ENCODE data around the gene CREBL2. TPM values are rescaled to one million over a fixed set of nuclear protein-coding genes. Genes with fewer than 3 reads are reported as not detected.

The CREBL2 gene, protein sequence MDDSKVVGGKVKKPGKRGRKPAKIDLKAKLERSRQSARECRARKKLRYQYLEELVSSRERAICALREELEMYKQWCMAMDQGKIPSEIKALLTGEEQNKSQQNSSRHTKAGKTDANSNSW
- 7.9 and 8.0 TPM in 2 replicates for polyA plus RNA-seq (2013)

- Histone ChIP-seq H3K36me3 (ENCODE audit: control insufficient read depth in 1 of 2, insufficient read depth in 2 of 2, low read length in 2 of 2) (no peaks in the 10 kb centered on the region), H4K12ac (ENCODE audit: low read depth, low read length) (peak within 1 kb of the TSS; percentile 89), H3K4me3 (ENCODE audit: low read depth, low read length) (peak within 1 kb of the TSS; percentile 79), H4K91ac (ENCODE audit: low read depth, low read length) (peak within 1 kb of the TSS; percentile 93), H4K8ac (ENCODE audit: low read depth, low read length) (peak within 1 kb of the TSS; percentile 97), H3K23ac (ENCODE audit: low read length) (no peak within 1 kb of the TSS), H3K9ac (ENCODE audit: low read length) (peak within 1 kb of the TSS; percentile 78), H3K79me2 (ENCODE audit: control insufficient read depth, insufficient read depth, low read length, poor library complexity) (peaks cover 5% of the 10 kb centered on the region), H2BK12ac (ENCODE audit: low read length) (peak within 1 kb of the TSS; percentile 18), H3K79me1 (ENCODE audit: low read length) (peaks cover 7% of the 10 kb centered on the region), H3K4me2 (ENCODE audit: low read length) (peak within 1 kb of the TSS; percentile 91), H3K27me3 (ENCODE audit: insufficient read depth, low read length) (no peaks in the 10 kb centered on the region), H2BK5ac (ENCODE audit: low read depth, low read length, poor library complexity) (peak within 1 kb of the TSS; percentile 90), H3K9me3 (ENCODE audit: insufficient read depth, low read depth, low read length) (no peaks in the 10 kb centered on the region), H3K4me1 (ENCODE audit: control insufficient read depth in 1 of 2, insufficient read depth in 2 of 2, low read length in 2 of 2) (peaks cover 0 to 4% of the 10 kb centered on the region in 2 experiments), H3K4ac (ENCODE audit: low read depth, low read length) (peak within 1 kb of the TSS; percentile 73), H3K27ac (ENCODE audit: low read depth, low read length) (peak within 1 kb of the TSS; percentile 91), H2AFZ (ENCODE audit: insufficient read depth, low read length, poor library complexity) (peak within 1 kb of the TSS; percentile 92), H2AK5ac (ENCODE audit: low read length) (no peak within 1 kb of the TSS), H3K18ac (ENCODE audit: low read length) (peak within 1 kb of the TSS; percentile 93), H3K14ac (ENCODE audit: low read length) (peak within 1 kb of the TSS; percentile 96), H2BK120ac (ENCODE audit: insufficient read depth, low read length, poor library complexity) (peak within 1 kb of the TSS; percentile 90)
- WGBS (ENCODE audit: extremely low coverage, insufficient coverage, insufficient read length): no CpG with 5 or more reads among the region's 51 CpGs
- peak; percentile 94 to 95 for DNase-seq
Observed at GRCh38 chr12:12611512-12612306, at the start of gene CREBL2. Gene CREBL2 (plus strand): TSS chr12:12611876. CDS start chr12:12612173, 297 bp downstream.

DNA sequence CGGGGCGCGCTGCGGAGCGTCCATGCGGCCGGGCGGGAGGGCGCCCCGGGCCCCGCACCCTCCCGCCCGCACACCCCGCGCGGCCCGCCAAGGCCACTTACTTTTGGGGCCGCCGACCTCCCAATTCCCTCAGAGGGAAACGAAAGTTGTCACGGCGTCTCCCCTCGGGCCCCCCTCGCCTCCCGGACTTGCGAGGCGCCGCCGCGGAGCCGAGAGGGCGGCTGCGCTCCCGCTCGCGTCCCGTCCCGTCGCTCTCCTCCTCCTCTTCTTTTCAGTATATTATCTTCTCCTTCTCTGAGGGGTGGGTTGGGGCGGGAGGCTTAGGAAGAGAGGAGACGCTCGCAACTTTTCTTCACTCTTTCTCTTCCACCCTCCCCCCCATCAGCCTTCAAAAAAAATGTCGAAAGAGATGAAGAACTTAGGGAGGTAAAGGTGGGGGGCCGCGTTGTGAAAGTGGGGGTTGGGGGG lies 49.6 kb upstream of the CREBL2 start:
- Histone ChIP-seq H2AFZ (ENCODE audit: insufficient read depth, low read length, poor library complexity) (peak overlapping the region; percentile 61), H3K79me1 (ENCODE audit: low read length) (peaks cover 11% of the 10 kb centered on the region), H2BK5ac (ENCODE audit: low read depth, low read length, poor library complexity) (peak overlapping the region; percentile 97), H3K4ac (ENCODE audit: low read depth, low read length) (peak overlapping the region; percentile 91), H3K9me3 (ENCODE audit: insufficient read depth, low read depth, low read length) (no peaks in the 10 kb centered on the region), H2AK5ac (ENCODE audit: low read length) (peak overlapping the region; percentile 35), H3K4me3 (ENCODE audit: low read depth, low read length) (peak overlapping the region; percentile 84), H3K4me2 (ENCODE audit: low read length) (peak overlapping the region; percentile 62), H4K12ac (ENCODE audit: low read depth, low read length) (peak overlapping the region; percentile 89), H3K23ac (ENCODE audit: low read length) (no peak overlapping the region), H2BK12ac (ENCODE audit: low read length) (no peak overlapping the region), H3K14ac (ENCODE audit: low read length) (peak overlapping the region; percentile 96), H2BK120ac (ENCODE audit: insufficient read depth, low read length, poor library complexity) (peak overlapping the region; percentile 80), H3K27ac (ENCODE audit: low read depth, low read length) (peak overlapping the region; percentile 90), H3K27me3 (ENCODE audit: insufficient read depth, low read length) (no peaks in the 10 kb centered on the region), H3K9ac (ENCODE audit: low read length) (peak overlapping the region; percentile 79), H4K91ac (ENCODE audit: low read depth, low read length) (peak overlapping the region; percentile 90), H3K36me3 (ENCODE audit: control insufficient read depth in 1 of 2, insufficient read depth in 2 of 2, low read length in 2 of 2) (no peaks in the 10 kb centered on the region), H3K18ac (ENCODE audit: low read length) (peak overlapping the region; percentile 94), H3K4me1 (ENCODE audit: control insufficient read depth in 1 of 2, insufficient read depth in 2 of 2, low read length in 2 of 2) (no peaks in the 10 kb centered on the region), H4K8ac (ENCODE audit: low read depth, low read length) (peak overlapping the region; percentile 68), H3K79me2 (ENCODE audit: control insufficient read depth, insufficient read depth, low read length, poor library complexity) (peaks cover 11% of the 10 kb centered on the region)
- DNase-seq: peak in 1 of 2 donors; percentile 45
- no CpG with 5 or more reads among the region's 45 CpGs for WGBS (ENCODE audit: extremely low coverage, insufficient coverage, insufficient read length)

DNA sequence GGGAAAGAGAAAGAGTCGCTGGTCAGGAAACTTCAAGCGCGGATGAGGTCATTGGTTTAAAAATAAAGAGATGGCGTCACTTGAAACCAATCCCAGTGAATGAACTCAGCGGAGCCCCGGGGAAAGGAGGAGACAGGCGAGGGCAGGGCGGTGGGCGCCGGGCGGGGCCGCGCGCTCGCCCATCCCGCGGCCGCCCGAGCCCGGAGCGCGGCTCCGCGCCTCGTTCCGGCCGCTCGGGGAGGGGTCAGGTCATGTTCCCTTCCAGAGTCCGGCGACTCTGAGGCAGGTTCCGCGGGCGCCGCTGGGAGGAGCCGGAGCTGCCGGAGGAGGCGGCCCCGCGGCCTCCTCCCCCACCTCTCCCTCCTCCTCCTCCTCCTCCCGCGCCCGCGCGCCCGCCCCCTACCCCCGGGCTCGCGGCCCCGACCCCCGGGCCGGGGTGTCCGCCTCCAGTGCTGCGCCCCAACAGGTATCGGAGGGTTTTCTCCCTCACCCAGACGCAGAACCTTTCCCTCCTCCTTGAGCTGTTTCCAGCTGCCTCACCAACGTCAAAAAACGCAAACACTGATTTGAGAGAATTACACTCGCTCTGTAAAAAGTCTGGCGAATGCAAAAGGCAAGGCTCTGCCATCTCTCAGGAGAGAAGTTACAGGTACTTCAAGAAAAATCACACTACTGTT lies 49.0 kb upstream of the CREBL2 start, which contains the start of gene DUSP16:
DUSP16 (minus strand) TSS at position 279 of the 677 bp plus-strand sequence. CDS start 41,765 bp downstream, outside the sequence.
- Histone ChIP-seq H2BK120ac (ENCODE audit: insufficient read depth, low read length, poor library complexity) (peak within 1 kb of the TSS; percentile 93), H4K91ac (ENCODE audit: low read depth, low read length) (peak within 1 kb of the TSS; percentile 90), H3K79me2 (ENCODE audit: control insufficient read depth, insufficient read depth, low read length, poor library complexity) (peaks cover 11% of the 10 kb centered on the region), H2BK5ac (ENCODE audit: low read depth, low read length, poor library complexity) (peak within 1 kb of the TSS; percentile 97), H3K4me2 (ENCODE audit: low read length) (peak within 1 kb of the TSS; percentile 83), H2AK5ac (ENCODE audit: low read length) (peak within 1 kb of the TSS; percentile 35), H3K9me3 (ENCODE audit: insufficient read depth, low read depth, low read length) (no peaks in the 10 kb centered on the region), H3K9ac (ENCODE audit: low read length) (peak within 1 kb of the TSS; percentile 79), H3K27ac (ENCODE audit: low read depth, low read length) (peak within 1 kb of the TSS; percentile 95), H3K27me3 (ENCODE audit: insufficient read depth, low read length) (no peaks in the 10 kb centered on the region), H2BK12ac (ENCODE audit: low read length) (peak within 1 kb of the TSS; percentile 98), H3K79me1 (ENCODE audit: low read length) (peaks cover 11% of the 10 kb centered on the region), H3K4me1 (ENCODE audit: control insufficient read depth in 1 of 2, insufficient read depth in 2 of 2, low read length in 2 of 2) (no peaks in the 10 kb centered on the region), H3K4ac (ENCODE audit: low read depth, low read length) (peak within 1 kb of the TSS; percentile 91), H3K36me3 (ENCODE audit: control insufficient read depth in 1 of 2, insufficient read depth in 2 of 2, low read length in 2 of 2) (no peaks in the 10 kb centered on the region), H4K8ac (ENCODE audit: low read depth, low read length) (peak within 1 kb of the TSS; percentile 91), H4K12ac (ENCODE audit: low read depth, low read length) (peak within 1 kb of the TSS; percentile 91), H3K18ac (ENCODE audit: low read length) (peak within 1 kb of the TSS; percentile 97), H3K14ac (ENCODE audit: low read length) (peak within 1 kb of the TSS; percentile 96), H3K23ac (ENCODE audit: low read length) (no peak within 1 kb of the TSS), H3K4me3 (ENCODE audit: low read depth, low read length) (peak within 1 kb of the TSS; percentile 84), H2AFZ (ENCODE audit: insufficient read depth, low read length, poor library complexity) (peak within 1 kb of the TSS; percentile 87)
- peak; percentile 92 to 96 for DNase-seq
- no CpG with 5 or more reads among the region's 59 CpGs for WGBS (ENCODE audit: extremely low coverage, insufficient coverage, insufficient read length)

DNA sequence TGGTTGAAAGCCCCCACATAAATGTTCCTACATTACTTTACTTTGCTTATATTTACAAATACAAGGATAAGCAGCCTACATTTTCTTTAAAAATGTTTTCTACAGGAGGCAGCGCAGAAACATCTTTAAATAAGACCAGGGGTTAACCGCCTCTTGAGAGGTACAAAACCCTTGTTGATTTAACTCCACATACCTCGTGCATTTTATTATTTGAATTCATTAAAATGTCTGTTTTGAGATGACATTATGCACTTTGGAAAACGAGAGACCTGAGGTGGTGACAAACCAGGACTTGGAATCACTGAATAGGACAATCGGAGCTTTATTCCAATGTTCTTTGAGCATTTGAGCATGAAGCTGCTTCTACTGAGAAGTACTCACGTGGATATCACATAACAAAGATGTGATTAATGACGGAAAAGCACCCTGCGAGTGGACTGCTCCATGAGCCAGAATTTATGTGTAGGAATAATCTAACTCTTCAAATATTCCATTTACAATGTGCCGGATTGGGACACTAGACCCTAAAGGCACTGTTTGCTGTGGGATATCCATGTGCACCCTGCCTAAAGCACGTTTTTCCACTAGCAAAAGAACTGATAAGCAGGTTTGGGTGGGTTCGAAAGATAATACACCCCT lies 48.3 kb upstream of the CREBL2 start:
- H3K4me3 ChIP-seq (ENCODE audit: low read depth, low read length): no peak overlapping the region
- no peak overlapping the region for H4K12ac ChIP-seq (ENCODE audit: low read depth, low read length)
- no peak overlapping the region for H3K4ac ChIP-seq (ENCODE audit: low read depth, low read length)
- H4K91ac ChIP-seq (ENCODE audit: low read depth, low read length): no peak overlapping the region
- peak overlapping the region; percentile 91 for H4K8ac ChIP-seq (ENCODE audit: low read depth, low read length)
- H3K79me1 ChIP-seq (ENCODE audit: low read length): peaks cover 11% of the 10 kb centered on the region
- H3K4me1 ChIP-seq (ENCODE audit: control insufficient read depth in 1 of 2, insufficient read depth in 2 of 2, low read length in 2 of 2): no peaks in the 10 kb centered on the region
- DNase-seq: peak in 1 of 2 donors; percentile 20
- no peak overlapping the region for H2BK5ac ChIP-seq (ENCODE audit: low read depth, low read length, poor library complexity)
- H3K18ac ChIP-seq (ENCODE audit: low read length): no peak overlapping the region
- no peak overlapping the region for H2BK12ac ChIP-seq (ENCODE audit: low read length)
- no peak overlapping the region for H3K23ac ChIP-seq (ENCODE audit: low read length)
- no peaks in the 10 kb centered on the region for H3K27me3 ChIP-seq (ENCODE audit: insufficient read depth, low read length)
- H2AFZ ChIP-seq (ENCODE audit: insufficient read depth, low read length, poor library complexity): no peak overlapping the region
- peak overlapping the region; percentile 95 for H3K27ac ChIP-seq (ENCODE audit: low read depth, low read length)
- no peak overlapping the region for H2BK120ac ChIP-seq (ENCODE audit: insufficient read depth, low read length, poor library complexity)
- H3K36me3 ChIP-seq (ENCODE audit: control insufficient read depth in 1 of 2, insufficient read depth in 2 of 2, low read length in 2 of 2): no peaks in the 10 kb centered on the region
- H3K79me2 ChIP-seq (ENCODE audit: control insufficient read depth, insufficient read depth, low read length, poor library complexity): peaks cover 11% of the 10 kb centered on the region
- WGBS (ENCODE audit: extremely low coverage, insufficient coverage, insufficient read length): no CpG with 5 or more reads among the region's 11 CpGs
- H2AK5ac ChIP-seq (ENCODE audit: low read length): no peak overlapping the region
- H3K14ac ChIP-seq (ENCODE audit: low read length): no peak overlapping the region
- peak overlapping the region; percentile 83 for H3K4me2 ChIP-seq (ENCODE audit: low read length)
- H3K9me3 ChIP-seq (ENCODE audit: insufficient read depth, low read depth, low read length): no peaks in the 10 kb centered on the region
- H3K9ac ChIP-seq (ENCODE audit: low read length): peak overlapping the region; percentile 47
